Medulla oblongata (tissue), 1 donor: ENCODE measurements around the gene STXBP2.

ENCODE experiments used
- DNase-seq: peaks from one replicate; pipeline ENCODE4 v3.0.0-alpha.2; 2015; ENCODE audit errors: extremely low spot score

Gene STXBP2

DNA sequence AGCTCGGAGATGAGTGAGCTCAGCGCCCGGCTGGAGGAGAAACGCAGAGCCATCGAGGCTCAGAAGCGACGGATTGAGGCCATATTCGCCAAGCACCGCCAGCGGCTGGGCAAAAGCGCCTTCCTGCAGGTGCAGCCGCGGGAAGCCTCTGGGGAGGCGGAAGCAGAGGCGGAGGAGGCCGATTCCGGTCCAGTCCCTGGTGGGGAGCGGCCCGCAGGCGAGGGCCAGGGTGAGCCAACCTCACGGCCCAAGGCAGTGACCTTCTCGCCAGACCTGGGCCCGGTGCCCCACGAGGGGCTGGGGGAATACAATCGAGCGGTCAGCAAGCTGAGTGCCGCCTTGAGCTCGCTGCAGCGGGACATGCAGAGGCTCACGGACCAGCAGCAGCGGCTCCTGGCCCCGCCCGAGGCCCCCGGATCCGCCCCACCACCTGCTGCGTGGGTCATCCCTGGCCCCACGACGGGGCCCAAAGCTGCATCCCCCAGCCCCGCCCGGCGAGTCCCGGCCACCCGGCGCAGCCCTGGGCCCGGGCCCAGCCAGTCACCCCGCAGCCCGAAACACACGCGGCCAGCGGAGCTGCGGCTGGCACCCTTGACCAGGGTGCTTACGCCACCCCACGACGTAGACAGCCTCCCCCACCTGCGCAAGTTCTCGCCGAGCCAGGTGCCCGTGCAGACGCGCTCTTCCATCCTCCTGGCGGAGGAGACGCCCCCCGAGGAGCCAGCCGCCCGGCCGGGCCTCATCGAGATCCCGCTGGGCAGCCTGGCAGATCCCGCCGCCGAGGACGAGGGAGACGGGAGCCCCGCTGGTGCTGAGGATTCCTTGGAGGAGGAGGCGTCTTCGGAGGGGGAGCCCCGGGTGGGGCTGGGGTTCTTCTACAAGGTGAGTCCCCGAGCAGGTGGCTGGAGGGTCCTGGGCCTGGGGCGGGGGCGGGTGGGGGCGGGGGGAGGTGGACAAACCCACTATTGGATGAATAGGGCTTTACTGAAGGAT, 24.3 kb upstream of the STXBP2 start:
- DNase-seq, result no peak

DNA sequence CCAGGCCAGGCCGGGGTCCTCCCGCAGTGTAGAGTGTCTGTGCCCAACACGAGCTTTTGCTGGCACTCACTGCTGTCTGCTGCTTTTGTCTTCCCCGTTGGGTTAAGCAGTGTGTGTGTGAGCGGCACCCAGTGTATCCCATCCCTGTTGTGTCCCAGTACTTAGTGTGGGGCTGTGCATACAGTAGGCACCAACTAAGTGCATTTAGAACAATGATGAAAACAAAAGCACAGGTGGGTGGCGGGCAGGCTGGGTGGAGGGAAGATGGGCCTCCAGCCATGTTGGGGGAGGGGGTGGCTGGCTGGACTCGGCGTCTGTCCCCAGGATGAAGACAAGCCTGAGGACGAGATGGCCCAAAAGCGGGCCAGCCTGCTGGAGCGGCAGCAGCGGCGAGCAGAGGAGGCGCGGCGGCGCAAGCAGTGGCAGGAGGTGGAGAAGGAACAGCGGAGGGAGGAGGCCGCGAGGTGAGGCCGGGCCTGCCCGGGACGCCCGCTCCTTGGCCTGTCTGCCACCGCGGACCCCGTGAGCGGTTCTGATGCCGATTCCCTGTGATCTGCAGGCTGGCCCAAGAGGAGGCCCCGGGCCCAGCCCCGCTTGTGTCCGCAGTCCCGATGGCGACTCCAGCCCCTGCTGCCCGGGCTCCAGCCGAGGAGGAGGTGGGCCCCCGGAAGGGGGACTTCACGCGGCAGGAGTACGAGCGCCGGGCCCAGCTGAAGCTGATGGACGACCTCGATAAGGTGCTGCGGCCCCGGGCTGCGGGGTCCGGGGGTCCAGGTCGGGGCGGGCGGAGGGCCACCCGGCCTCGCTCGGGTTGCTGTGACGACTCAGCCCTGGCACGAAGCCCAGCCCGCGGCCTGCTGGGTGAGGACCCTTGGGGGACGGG, 21.8 kb upstream of the STXBP2 start:
- DNase-seq, result no peak

DNA sequence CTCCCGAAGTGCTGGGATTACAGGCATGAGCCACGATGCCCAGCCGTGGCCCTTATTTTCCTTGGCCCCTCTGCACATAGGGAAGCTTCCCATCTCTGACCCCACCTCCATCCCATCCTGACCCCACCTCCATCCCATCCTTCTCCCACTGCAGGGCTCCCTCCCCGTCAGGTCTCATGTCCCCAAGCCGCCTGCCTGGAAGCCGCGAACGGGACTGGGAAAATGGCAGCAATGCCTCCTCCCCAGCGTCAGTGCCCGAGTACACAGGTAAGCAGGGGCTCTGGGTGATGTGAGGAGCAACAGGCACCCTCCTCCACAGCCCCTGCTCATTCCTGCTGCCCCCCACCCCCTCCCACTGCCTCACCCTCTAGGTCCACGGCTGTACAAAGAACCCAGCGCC, 19.7 kb upstream of the STXBP2 start:
- no peak for DNase-seq

DNA sequence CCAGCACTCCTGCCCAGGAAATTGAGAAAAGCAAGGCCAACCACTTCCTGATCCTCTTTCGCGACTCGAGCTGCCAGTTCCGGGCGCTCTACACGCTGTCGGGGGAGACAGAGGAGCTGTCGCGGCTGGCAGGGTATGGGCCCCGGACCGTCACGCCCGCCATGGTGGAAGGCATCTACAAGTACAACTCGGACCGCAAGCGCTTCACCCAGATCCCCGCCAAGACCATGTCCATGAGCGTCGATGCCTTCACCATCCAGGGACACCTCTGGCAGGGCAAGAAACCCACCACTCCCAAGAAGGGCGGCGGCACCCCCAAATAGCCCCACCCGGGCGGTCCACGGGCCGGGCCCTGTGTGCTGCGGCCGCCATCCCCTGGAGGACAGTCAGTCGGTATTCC, 19.2 kb upstream of the STXBP2 start:
- DNase-seq, result no peak

DNA sequence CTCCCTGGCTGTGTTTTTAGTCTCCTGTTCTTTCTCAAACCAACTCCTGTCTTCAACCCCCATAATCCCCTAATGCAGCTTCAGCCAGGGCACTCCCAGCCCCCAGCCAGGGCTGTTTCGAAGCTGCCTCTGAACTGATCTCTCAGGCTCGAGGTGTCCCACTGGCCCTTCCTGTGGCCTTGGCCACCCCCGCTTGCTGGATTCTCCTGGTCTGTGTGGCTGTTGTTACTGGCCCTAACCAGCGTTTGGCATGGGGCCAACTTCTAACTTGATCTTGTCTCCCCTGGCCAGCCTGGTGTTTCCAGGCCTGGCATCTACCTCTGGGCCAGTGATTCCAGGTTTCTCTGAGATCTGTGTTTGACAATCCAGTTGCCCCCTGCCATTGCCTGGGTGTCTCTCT, 18.6 kb upstream of the STXBP2 start:
- no peak for DNase-seq

DNA sequence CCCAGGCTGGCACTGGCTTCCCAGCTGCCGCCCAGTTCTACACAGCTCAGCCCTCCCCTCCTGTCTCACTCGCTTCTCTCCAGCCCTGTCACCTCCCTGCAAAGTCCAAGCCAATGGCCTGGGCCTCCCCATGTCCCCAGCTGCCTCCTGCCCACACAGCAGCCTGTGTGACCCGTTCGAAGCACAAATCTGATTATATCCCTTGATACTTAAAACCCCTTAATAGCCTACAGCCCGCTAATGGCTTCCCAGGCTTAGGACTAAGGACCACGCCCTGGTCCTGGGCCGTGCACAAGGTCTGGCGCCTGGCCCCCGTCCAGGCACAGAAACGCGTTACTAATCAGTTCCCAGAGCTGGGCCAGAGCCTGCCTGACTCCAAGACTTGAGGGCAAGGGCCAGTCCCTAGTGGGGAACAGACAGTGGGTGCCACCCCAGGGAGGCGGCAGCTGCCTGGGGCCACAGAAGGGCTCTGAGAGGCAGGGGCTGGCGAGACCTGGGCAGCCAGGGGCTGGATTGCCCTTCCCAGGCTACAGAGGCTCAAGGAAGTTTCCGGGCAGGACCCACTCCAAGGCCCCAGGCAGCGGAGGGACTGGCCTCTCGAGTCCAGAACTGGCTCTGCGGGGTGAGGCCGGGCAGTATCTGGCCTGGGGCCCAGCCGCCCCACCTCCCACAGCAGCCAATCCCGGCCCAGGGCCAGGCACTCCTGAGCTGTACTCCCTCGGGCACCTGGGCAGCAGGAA, 18.0 kb upstream of the STXBP2 start:
- DNase-seq, result no peak

DNA sequence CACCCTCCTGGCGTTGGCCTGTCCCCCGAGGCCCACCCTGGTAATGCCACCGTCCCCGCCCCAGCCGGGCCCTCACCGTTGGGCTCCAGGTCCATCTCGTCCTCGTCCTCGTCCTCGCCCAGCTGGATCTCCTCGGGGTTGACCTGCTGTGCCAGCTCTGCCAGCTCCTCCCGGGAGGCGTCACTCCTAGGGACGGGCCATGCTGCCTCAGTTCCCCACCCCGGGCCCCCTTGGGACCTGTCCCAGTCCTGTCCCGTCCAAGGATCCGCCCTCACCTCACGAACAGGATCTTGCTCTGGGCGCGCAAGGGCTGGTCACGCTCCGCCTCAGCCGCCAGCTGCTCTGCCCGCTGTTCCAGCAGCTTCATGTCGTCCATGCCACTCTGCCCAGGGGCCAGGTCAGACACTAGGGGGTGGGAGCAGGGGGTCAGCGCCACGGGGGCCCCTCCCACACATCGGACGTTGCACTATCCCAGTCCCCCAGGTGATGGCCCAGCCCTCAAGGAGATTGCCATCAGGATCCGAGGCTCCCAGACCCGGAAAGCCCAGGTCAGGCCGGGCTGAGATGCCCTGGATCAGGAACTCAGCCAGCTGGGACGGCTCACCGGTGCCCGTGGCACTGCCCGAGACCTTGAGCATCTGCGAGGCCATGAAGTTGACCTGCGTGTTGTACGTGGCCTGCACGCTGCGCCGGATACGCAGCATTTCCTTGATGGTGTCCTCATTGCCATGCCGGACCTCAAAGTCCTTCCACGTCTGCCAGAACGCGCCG, 17.1 kb upstream of the STXBP2 start:
- no peak for DNase-seq

DNA sequence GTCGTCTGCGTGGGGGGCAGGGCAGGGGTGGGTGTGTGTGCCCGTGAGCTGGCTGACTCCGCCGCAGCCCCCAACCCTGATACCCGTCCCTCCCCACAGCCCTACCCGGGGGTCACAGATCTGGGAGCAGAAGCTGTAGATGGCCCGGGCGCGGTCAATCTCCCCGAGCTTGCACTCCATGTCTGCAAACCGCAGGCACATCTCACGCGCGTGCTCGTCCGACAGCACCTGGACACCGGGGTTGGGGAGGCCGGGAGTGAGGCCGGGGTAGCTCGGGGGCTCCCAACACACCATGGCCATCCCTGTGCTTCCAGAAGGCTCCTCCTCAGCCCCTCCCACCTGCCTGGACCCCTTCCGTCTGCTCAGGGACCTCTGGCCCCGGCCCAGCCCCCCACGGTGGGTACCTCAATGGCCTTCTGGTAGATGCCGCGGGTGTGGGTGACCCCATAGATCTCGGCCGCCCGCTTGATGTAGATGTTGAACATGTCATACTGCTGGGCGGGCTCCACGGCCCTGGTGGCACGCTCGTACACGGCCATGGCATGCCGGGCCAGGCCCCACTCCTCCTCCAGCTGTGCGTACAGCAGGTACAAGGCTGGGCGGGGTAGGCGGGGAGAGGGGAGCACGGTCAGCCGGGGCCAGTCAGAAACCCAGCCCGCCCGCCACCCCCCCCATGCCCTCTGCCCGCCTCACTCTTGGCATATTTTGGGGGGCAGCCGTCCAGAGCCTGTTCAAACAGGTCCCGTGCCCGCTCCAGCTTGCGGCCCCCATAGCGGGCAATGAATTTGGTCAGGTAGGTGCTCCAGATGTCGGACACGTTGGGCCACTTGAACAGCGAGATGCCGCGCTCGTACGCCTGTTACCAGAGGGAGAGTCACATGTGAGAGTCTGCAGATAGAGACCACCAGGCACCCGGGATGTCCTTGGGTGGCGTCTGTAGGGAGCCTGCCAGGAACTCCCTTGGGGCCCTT, 16.2 kb upstream of the STXBP2 start:
- DNase-seq, result no peak

DNA sequence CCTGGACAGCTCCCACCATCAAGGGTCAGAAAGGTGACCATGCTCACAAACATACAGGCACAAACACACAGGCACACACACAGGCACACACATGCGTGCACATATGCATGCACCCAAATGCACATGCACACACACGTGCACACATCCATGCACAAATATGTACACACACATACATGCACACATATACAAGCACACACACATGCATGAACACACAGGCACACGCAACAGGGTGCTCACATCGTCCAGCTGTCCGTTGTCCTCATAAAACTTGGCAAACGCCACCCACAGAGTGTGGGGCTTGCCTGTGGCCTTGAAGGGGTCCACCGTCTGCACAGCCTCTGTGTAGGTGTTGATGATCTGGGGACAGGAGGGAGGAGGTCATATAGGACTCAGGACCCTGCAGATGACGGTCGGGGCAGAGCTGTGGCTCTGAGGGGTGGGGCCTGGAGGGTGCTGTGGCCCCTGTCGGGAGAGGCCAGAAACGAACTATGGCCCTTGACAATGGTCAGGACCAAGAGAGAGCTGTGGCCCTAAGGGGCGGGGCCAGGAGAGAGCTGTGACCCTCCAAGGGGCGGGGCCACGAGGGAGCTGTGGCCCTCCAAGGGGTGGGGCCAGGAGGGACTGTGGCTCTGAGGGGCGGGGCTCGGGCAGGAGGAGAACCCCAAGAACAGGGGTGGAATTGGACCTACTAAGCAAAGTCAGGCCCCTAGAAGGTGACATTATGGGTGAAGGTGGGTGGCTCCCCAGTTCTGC, 13.8 kb upstream of the STXBP2 start:
- DNase-seq, result no peak

DNA sequence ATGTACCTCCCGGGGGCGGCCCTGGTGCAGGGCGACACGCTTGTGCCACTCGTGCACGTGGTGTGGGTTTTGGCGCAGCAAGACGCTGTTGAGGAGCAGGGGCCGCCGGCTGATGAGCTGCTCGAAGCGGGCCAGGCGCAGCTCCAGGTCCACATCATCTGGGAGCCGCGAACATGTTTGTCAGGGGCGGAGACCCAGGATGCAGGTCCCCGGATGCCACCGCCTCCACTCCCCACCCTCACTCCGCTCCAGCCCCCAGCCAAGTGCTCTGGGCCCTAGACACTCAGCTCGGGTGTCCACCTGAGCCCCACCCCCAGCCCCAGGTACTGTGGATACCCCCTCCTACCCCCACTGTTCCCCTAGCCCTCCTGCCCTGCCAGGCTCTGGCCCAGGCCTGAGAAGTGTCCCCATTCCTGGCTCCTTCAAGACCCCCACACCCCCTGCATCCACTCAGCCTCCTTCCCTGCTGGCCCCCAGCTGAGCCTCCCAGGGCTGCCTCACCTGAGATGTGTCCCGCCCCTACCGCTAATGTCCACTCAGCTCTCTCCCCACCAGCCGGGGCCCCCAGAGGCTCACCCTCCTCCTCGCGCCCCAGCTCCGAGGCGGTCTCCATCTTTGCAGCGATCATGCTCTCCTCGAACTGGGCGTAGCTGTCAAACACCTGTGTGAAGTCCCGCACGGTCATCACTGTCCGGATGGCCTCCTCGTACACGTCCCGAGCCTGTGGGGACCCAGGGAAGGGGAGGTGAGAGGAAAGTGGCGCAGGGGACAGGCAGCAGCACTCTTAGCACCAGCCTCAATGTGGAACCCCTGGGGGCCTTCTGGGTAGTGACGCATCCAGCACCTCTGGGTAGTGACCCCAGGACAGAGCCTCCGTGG, 12.9 kb upstream of the STXBP2 start:
- no peak for DNase-seq

DNA sequence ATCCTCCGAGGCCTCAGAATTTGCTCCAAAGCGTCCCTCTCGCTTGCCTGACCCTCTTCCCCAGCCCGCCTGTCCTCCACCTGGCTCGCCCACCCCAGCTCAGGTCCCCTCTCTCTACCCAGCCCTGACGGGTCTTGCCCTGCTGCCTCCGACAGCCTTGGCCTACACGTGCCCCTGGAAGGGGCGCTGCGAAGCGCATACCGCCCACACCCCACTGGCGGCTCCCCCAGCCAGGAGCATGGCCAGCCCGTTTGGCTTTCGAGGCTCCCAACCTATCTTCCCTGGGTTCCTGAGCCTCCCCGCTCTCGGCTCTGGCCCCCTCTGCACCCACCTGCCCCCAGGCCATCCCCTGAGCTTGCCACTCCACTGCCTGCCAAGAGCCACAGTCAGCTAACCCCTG, 12.1 kb upstream of the STXBP2 start:
- no peak for DNase-seq

DNA sequence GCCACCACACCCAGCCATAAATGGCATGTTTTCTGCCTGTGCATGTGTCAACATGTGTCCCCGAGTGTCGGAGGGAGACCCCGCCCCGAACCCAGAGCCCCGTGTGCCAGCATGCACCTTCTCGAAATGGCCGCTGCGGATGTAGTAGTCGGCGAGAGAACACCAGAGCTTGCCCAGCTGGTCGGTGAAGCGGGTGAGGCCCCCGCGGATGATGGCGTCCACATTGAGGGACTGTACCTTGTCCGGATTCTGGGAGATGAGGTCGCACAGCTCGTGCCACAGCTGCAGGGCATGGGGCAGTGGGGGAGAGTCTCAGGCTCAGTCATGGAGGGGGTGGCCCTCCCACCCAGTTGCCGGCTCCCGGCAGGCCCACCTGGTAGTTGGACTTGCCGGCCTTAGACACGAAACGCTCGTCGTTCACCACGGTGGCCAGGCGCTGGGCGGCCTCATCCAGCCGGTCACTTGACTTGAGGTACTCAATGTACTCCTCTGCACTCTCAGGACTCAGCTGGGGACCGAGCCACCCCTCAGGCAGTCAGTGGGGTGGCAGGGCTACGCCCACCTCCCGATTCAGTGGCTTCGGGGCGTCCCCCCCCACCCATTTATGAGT, 11.0 kb upstream of the STXBP2 start:
- no peak for DNase-seq

DNA sequence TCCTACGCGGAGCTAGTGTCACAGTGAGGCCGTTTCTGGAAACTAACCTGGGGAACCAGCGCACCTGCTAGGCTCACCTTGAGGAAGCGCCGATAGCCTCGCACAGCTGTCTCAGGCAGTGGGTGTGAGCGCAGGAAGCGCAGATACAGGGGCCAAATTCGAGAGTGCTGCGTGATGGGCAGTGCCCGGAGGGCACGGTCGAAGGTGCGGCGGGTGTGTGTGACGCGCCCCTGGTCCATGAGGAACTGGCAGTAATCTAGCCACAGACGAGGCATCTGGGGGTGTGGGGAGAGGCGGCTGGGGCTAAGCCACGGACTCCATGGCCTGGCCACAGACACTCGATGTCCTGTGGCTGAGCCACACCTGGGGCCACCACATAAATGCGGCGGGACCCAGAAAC, 9.7 kb upstream of the STXBP2 start:
- no peak for DNase-seq

DNA sequence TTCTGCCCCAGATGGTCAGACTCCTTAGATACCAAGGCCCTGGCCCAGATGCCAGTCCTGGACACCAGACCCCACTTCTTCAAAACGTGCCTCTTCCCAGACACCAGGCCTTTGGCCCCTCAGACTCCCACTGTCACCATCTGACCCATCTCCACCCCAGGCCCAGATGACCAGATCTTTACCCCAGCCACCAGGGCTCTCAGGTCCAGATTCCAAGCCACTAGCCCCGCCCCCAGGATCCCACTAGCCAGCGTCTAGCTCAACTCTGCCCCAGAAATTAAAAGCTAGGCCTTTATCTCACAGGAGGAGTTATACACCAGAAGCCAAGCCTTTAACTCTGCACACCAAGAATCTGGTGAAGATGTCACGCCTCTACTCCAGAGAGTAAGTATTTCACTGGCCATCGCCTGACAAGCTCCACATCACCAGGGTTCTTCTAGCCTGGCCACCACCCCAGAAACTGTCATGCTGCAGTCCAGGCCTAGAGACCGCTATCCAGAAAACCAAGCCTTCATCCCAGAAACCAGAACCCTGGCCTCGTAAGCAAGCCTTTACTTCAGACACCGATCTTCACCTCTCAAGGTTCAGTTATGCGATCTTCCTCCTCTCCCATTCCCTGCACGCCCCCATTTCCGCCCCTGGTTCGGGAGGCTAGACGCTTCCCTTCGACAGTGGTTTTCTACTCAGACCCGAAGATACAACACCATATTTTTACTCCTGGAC, 8.2 kb upstream of the STXBP2 start:
- DNase-seq, result no peak

DNA sequence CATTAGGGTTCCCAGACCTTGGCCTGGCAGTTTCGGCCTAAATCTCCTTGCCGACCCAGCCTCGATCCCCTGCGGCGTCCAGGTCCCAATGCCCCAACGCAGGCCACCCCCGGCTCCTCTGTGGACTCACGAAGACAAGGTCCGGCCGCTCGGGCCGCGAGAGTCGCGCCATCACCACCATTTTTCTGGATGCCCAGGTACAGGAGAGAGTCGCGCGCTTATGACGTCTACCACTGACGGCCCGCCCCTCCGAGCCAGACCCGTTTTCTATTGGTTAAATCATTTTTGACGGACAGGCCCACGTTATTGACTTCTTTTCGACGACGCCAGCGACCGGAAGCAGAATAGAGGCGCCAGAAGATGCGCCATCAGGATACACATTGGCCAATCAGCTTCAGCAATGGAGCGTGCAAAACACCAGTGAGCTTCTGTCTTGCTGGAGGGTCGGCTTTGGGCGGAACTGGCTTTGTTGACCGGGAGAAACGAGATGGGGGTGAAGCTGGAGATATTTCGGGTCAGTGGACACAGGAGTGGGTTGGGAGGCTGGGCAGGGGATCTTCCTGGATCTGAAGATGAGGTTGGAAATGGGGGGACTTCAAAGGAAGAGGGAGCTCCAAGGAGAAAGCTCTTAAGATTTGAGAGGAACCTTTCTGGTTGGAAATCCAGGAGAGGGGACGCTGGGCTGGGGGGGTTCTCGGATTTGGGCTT, 7.4 kb upstream of the STXBP2 start, which contains the start of the genes PET100 and XAB2:
TSS of gene PET100 (plus strand) at position 447 of the 708 bp plus-strand sequence. CDS start at position 488, 41 bp downstream.
TSS of gene XAB2 (minus strand) at position 199 of the 708 bp plus-strand sequence. CDS start at position 181, 18 bp downstream.
- DNase-seq, result peak; percentile 99

DNA sequence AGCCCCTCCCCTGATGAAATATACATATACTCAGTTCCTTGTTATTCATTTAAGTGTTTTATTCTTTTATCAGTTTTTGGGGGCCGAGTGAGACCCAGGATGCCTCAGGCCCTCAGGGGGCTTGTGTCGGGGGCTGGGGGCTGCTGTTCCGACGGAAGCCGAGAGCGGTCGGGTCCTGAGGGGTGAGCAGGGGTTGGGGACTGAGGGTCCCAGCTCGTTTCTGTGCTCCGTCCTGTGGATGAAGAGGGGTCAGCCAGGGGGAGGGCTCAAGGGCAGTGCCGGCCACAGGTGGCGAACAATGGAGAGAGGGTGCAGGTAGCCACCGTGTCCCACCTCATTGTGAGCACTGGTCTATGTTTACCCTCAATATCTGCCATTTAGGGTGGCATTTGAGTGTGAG, 5.3 kb upstream of the STXBP2 start:
- DNase-seq, result no peak
